Kidney (tissue), 14 donors: ENCODE data around the gene DNAJB4. TPM values are rescaled to one million over a fixed set of nuclear protein-coding genes. Genes with fewer than 3 reads are reported as not detected.
A peak's percentile ranks its signal among the peaks of the same experiment; 100 is the strongest.

Experiments
- DNase-seq, 5 donors: peaks; one replicate each; pipeline ENCODE4 v3.0.0-alpha.2; 2013 to 2020
- FAIRE-seq: peaks from 2 replicates; lab custom pipeline; 2012; peaks lifted over from hg19 to GRCh38; lab: Jason Lieb, UNC
- H3K27ac ChIP-seq, 2 donors: one replicate each; pipeline ENCODE4 v1.7.0; 2013; ENCODE audit warnings: low read depth in 2 of 2, low read length in 2 of 2, inconsistent platforms in 1 of 2
- H3K27me3 ChIP-seq: one replicate; pipeline ENCODE4 v1.7.1; 2013; ENCODE audit warnings: low read length, inconsistent platforms; ENCODE audit not compliant: control insufficient read depth, insufficient read depth
- H3K36me3 ChIP-seq, 3 donors: one replicate each; pipeline versions ENCODE4 v1.7.0 to v1.7.1; 2013; ENCODE audit warnings: low read length in 3 of 3, control low read depth in 1 of 3, inconsistent platforms in 1 of 3; ENCODE audit not compliant: insufficient read depth in 3 of 3, control insufficient read depth in 2 of 3
- H3K4me1 ChIP-seq, 3 donors: one replicate each; pipeline versions ENCODE4 v1.7.0 to v1.7.1; 2013; ENCODE audit warnings: low read length in 3 of 3, inconsistent platforms in 1 of 3, low read depth in 1 of 3; ENCODE audit not compliant: control insufficient read depth in 2 of 3, insufficient read depth in 2 of 3
- H3K4me3 ChIP-seq, 3 donors: one replicate each; pipeline versions ENCODE4 v1.7.0 to v1.8.1; 2013; ENCODE audit warnings: low read length in 3 of 3, control low read depth in 1 of 3, inconsistent platforms in 1 of 3
- H3K9ac ChIP-seq, 3 donors: one replicate each; pipeline versions ENCODE4 v1.7.0 to v1.7.1; 2013; ENCODE audit warnings: low read length in 3 of 3, control low read depth in 1 of 3, inconsistent platforms in 1 of 3
- H3K9me3 ChIP-seq, 3 donors: one replicate each; pipeline versions ENCODE4 v1.7.0 to v1.7.1; 2013; ENCODE audit warnings: low read length in 3 of 3, control low read depth in 1 of 3, inconsistent platforms in 1 of 3; ENCODE audit not compliant: control insufficient read depth in 2 of 3, insufficient read depth in 1 of 3
- CTCF ChIP-seq: IDR thresholded peaks from 3 replicates; pipeline ENCODE4 v1.5.1; 2012; ENCODE audit warnings: mild to moderate bottlenecking, moderate library complexity, borderline replicate concordance; ENCODE audit not compliant: insufficient read depth; ENCODE audit errors: extremely low read depth
- intact Hi-C: fragments of 100-400 bp; cut with DNase I; formaldehyde crosslinking; loops from one replicate; pipeline ENCODE4 v1.11.1; 2022
- polyA plus RNA-seq: library from polyadenylated mRNA; stranded (reverse); fragments of 350-450 nt; fragmentation: Illumina TruSeq; extraction: RNeasy Lipid Tissue Mini Kit (QIAGEN cat#74804); gene quantifications from one replicate; pipeline ENCODE4 v1.2.3, GENCODE V29; 2014; ENCODE audit warnings: low read depth, low replicate concordance; ENCODE audit not compliant: insufficient read depth
- total RNA-seq: library from RNA; stranded (reverse); fragmentation: NEBNext Ultra II Directional; extraction: Animal tissue kit (Norgen Biotek cat#: 25700); gene quantifications from one replicate; pipeline ENCODE4 v1.2.1, GENCODE V29; 2021
- donor health status: control.
- donor health status: control.
- donor health status: control.
- donor health status: control.
- donor health status: control.
- donor health status: DM: yes; HTN: yes; CAD: no.
- donor health status: Normal renal cell carcinoma (clear cell type).

DNAJB4 gene
- total and polyA plus RNA-seq, 2 donors from 2014 or later, result 17.0 to 34.7 TPM

GRCh38 chr1:78051005-78051404 lies 46.3 kb downstream of the DNAJB4 start:
- intact Hi-C loops, result no loop called here
- TF ChIP-seq CTCF, result no peak

GRCh38 chr1:78052685-78053405 lies 48.1 kb downstream of the DNAJB4 start:
- TF ChIP-seq CTCF, result no peak
- no peaks in the 10 kb centered on the region for H3K36me3 ChIP-seq
- H3K27me3 ChIP-seq, result no peaks in the 10 kb centered on the region
- no peaks in the 10 kb centered on the region for H3K9me3 ChIP-seq
- no peak overlapping the region for H3K27ac ChIP-seq
- FAIRE-seq (no peak), DNase-seq (no peak)
- H3K4me3 ChIP-seq, result no peak overlapping the region
- H3K9ac ChIP-seq, result no peak overlapping the region
- H3K4me1 ChIP-seq, result no peaks in the 10 kb centered on the region
- intact Hi-C loops, result no loop called here

More at GRCh38 chr1:78051005-78051404, 46.3 kb downstream of the DNAJB4 start:
- H3K9ac ChIP-seq, result no peak overlapping the region
- FAIRE-seq, result peak; percentile 27
- no peak overlapping the region for H3K27ac ChIP-seq
- peaks cover 0 to 2% (median 0%) of the 10 kb centered on the region in 3 donors for H3K4me1 ChIP-seq
- no peak overlapping the region for H3K4me3 ChIP-seq
- H3K27me3 ChIP-seq, result peaks cover 6% of the 10 kb centered on the region
- H3K36me3 ChIP-seq, result no peaks in the 10 kb centered on the region
- no peaks in the 10 kb centered on the region for H3K9me3 ChIP-seq
- DNase-seq, result no peak

- Histone ChIP-seq H3K9ac (no peak overlapping the region), H3K36me3 (no peaks in the 10 kb centered on the region), H3K9me3 (no peaks in the 10 kb centered on the region), H3K27ac (no peak overlapping the region), H3K27me3 (no peaks in the 10 kb centered on the region), H3K4me3 (no peak overlapping the region), H3K4me1 (no peaks in the 10 kb centered on the region)
- no peak for FAIRE-seq
- intact Hi-C loops, result no loop called here
- no peak for DNase-seq
- TF ChIP-seq CTCF, result no peak
Measured at GRCh38 chr1:78053498-78053897, 48.8 kb downstream of the DNAJB4 start.
